NCI-H526 (cell line): ENCODE results near the gene MLEC.
A peak's percentile ranks its signal among the peaks of the same experiment; 100 is the strongest.
"Not testable (repeated sequence)": the region's sequence is repeated elsewhere in the genome, so short reads cannot be mapped to it uniquely, and the experiment has no call there.

ENCODE experiments used
- DNase-seq, 2 experiments: peaks; one replicate each; lab custom pipeline; 2025; lab: John Stamatoyannopoulos, UW

The MLEC gene

DNA sequence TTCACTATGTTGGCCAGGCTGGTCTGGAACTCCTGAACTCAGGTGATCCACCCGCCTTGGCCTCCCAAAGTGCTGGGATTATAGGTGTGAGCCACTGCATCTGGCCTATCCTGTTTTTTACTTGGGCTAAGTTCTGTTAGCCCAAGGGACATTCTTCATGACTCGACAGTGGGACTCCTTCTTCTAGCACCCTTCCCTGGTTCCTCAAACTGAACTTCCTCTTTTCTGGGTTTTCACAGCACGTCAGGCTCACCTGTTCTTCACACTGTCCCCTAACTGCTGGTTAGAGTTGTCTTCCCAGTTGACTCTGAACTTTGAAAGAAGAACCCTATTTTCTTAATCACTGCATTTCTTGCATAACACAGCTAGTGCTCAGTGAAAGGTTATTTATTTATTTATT, 24.1 kb upstream of the MLEC start:
- no peak for DNase-seq

DNA sequence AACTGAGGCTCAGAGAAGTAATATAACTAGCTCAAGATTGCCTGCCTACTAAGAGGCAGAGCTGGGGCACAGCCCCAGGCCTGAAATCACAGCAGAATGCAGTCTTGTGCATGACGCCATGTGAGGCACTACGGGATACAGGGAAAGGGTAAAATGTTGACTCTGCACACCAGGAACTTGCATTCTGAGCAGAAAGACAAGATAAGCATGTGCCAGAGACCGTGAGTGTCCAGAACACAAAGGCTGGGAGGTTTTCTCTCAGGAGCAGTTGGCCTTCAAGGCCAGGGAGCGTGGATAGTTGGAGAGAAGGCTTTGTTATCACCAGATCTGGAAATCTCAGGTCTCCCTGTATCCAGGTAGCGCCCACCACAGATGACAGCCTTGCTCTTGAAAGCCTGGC, 23.2 kb upstream of the MLEC start:
- no peak for DNase-seq

DNA sequence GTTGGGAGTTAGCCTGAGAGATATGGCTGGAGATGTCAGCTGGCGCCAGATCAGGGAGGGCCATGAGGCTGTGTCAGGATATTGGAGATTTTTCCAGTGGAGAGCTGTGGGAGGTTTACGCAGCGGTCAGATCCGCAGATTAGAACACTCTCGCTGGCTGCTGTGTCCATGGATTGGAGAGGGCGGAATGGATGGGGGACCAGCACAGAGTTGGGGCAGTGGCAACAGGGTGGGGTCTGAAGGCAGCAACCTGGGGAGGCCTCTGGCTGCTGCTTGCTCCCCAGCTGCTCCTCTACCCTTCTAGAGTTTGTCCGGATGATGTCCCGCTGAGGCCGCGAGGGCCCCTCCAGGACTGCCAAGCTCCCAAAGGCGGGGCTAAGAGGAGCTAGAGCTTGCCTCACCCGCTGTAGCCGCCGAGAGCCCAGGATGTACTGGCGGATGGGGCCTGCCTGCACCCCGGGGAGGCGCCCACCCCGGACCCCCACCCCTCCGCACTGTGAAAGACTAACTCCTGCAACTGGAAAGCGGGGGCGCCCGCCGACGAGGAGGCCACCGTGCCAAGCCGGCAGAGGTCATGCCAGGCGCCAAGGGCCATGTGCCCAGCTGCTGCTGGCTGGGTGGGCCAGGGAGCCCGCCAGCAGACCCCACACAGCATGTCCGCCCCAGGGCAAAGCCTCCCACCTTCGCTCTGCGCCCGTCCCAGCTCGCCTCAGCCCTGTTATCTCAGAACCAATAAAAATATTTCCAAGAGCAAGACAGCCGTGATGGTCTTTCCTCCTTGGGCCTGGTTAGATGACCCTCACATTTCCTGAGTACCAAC, 20.2 kb upstream of the MLEC start:
- DNase-seq: no peak

DNA sequence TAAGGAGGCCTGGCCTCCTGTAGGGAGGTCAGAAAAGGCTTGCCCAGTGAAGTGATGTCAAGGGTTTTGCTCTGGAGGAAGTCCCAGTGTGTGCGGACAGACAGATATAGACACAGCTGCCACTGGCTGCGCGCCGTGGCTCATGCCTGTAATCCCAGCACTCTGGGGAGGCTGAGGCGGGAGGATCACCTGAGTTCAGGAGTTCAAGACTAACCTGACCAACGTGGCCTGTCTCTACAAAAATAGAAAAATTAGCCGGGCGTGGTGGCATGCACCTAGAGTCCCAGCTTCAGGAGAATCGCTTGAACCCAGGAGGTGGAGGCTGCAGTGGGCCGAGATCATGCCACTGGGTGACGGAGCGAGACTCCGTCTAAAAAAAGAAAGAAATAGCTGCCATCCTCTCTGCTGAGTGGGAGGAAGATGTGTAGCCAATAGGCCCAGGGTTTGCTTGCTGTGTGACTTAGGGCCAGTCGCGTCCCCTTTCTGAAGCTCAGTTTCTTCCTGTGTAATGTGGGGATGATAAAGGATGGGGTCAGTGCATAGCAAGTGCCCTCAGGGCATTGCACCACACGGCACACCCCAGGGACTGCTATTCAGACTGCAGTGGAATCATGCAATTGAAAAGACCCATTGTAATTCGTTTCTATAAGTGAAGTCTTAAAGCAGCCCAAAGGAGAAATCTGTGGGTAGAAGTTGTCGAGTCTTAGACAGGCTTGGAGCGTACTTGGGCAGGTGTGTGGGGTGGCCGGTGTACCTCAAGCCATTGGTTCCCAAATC, 18.7 kb upstream of the MLEC start:
- DNase-seq: no peak

DNA sequence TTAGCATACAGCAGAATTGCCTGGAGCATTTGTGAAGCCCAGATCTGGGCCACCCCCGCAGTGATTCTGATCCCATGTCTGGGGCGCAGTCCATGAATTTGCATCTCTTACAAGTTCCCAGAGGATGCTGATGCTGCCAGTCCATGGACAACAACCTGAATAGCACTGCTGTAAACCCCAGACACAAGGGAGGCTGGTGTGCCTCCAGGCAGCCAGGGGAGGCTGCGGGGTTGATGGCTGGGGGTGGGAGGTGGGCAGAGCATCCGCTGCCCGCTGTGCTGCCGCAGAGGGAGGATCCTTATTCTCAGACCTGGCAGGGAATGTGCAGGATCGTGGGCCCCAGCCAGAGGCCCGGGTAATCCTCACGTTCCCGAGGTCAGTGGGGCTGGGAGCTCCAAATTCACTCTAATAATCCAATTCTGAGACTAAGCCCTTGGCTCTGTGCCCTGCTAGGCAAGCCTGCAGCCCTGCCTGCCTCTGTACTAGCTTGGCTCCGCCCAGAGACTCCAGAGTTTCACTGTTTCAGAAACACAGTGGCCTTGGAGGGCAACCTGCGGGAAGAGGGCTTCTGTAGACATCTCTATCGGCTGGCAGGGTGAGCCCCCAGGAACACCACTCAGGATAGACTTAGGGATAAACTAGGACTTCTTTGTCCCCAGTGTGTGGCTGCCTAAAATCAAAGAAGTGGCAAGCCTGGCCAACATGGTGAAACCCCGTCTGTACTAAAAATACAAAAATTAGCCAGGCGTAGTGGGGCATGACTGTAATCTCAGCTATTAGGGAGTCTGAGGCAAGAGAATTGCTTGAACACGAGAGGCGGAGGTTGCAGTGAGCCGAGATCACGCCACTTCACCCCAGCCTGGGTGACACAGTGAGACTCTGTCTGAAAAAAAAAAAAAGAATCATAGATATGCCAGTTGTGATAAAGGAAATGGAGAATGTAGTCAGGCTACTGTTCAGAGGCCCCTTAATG, 17.8 kb upstream of the MLEC start:
- DNase-seq: peak in 1 of 2 experiments; percentile 8

DNA sequence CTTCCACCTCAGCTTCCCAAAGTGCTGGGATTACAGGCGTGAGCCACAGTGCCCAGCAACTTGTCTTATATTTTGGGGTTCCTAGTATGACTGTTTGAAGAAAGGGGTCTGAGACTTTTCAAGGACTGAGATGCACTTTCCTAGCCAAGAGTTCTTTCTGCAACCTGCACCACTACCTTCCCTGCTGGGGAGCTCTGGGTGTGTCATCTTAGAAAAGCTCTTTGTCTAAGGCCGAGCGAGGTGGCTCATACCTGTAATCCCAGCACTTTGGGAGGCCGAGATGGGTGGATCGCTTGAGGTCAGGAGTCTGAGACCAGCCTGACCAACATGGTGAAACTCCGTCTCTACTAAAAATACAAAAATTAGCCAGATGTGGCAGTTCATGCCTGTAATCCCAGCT, 16.7 kb upstream of the MLEC start:
- not testable (repeated sequence) for DNase-seq

DNA sequence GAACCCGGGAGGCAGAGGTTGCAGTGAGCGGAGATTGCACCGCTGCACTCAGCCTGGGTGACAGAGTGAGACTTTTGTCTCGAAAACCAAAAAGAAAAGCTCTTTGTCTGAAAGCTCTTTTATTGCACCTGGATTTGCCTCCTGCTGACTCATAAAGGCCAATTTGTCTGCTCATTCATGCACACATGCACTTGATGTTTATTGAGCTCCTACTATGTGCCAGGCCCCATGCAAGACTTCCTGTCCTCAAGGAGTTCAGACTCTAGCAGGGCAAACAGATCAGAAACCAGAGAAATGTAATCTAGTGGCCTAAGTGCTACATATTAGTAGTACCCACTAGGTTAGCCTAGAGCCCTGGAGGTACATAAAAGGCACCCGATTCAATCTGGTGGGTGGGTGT, 16.3 kb upstream of the MLEC start:
- DNase-seq: no peak

DNA sequence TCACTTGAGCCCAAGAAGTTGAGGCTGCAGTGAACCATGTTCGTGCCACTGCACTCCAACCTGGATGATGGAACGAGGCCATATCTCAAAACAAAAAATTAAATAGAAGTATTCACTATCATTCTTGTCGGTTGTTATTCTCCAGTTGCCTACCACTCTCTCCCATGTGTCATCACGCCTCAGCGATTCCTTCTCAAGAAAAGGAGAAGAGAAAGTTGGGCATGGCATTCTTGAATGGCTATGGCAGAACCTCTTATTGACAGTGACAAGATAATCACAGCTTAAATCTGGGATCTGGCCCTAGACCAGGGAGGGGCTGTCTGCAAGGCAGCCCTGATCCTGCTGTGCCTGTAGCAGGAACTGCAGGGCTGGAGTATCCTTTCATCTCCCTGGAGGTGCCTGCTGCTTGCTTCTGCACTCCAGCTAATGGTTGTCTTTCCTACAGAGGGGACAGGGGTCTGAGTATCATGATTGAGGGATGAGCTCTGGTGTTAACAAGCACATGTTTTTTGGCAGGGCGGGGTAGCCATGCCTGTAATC, 12.8 kb upstream of the MLEC start:
- DNase-seq: no peak

DNA sequence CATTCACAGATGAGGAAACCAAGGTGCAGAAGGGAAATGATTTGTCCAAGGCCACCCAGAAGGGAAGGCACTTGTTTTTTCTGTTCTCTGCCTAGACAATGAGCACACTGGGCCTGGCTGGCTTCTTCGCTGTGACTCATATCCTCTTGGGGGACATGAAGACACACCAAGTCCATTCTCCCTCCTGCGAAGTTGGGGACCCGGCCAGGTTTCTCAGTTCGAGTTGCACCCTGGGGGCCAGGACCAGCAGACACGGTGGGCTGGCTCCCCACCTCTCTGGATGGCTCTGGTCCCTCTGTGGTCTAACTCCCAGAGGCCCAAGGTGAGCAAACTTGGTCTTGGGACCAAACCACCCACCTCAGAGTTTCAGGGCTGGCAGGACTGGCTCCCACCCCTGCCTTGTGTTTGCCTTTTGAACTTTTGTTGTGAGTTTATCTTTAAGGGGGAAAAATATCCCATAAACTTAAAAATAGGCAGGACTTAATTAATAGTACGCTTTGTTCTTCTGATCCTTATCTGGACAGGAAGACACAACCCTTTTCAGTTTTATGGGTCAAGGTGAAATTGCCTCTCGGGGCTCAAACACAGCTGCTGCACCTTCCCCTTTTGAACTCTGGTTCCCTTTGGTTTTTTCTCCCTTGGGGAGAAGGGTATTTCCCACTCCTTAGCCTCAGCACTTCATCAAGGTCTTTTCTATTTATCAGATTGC, 9.0 kb upstream of the MLEC start:
- no peak for DNase-seq

DNA sequence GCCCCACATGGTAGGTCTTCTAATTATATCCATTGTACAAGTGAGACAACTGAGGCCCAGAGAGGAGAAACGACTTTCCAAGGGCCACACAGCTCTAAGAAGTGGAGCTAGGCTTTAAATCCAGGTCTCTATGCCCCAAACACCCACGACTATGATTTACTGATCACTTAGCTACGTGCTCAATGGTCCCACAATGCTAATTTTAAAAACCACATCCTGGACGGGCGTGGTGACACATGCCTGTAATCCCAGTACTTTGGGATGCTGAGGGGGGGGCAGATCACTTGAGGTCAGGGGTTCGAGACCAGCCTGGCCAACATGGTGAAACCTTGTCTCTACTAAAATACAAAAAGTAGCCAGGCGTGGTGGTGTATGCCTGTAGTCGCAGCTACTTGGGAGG, 8.4 kb upstream of the MLEC start:
- no peak for DNase-seq

DNA sequence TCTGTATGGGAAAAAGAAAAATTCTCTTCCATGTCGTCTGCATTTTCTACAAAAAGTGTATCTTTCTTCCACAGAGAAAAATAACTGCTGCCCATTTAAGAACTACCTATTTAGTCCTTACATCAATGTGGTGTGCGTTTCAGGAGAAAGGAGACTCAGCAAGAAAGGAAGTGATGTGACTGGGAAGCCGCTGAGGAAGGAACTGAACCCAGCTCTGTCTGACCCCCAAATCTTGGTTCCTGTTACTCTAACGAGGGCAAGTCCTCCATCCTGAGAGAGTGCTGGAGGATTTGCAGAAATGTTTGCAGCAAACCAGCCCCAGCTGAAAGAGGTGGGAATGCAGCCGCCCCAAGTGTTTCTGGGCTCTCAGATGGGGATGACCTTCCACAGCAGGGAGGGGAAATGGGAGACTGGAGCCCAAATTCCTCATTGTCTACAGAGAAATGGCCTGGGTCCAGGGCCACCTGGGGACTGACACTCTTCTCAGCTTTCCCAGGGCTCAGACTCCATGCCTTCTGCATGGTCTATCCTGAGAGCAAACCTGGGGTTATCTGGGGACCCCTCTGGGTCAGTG, 6.7 kb upstream of the MLEC start:
- no peak for DNase-seq

DNA sequence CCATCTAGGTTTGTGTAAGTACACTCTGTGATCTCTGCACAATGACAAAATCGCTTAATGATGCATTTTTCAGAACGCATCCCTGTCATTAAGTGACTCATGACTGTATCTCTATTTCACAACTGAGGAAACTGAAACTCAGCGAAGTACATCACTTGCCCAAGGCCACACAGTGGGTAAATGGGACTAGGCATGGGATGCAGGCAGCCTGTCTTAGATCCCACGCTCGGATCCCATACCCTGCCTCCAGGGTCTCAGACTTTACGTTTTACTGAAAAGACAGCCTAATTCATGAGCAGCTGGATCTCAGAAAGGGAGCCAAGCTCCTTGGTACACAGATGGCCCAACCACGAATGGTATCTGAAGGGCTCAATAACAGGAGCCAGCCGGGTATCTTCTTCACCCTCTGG, 2.4 kb upstream of the MLEC start:
- no peak for DNase-seq

DNA sequence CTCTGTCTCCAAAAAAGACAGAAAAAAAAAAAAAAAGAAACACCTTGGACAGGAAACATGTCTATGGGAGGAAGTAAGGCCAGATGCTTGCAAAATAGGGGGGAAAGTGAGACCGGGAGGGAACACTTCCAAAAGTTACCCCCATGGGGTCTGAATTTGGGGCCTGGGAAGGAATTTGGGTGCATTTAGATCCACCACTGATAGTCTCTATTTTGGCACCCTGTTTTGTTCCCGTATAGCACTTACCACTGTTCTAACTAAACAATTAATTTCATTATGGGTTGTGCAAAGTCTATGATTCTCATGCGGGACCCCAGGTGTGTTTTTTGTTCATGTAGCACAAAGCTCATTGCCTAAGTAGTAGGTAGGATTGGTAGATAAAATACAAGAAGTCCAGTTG, 1.4 kb upstream of the MLEC start:
- DNase-seq: no peak

DNA sequence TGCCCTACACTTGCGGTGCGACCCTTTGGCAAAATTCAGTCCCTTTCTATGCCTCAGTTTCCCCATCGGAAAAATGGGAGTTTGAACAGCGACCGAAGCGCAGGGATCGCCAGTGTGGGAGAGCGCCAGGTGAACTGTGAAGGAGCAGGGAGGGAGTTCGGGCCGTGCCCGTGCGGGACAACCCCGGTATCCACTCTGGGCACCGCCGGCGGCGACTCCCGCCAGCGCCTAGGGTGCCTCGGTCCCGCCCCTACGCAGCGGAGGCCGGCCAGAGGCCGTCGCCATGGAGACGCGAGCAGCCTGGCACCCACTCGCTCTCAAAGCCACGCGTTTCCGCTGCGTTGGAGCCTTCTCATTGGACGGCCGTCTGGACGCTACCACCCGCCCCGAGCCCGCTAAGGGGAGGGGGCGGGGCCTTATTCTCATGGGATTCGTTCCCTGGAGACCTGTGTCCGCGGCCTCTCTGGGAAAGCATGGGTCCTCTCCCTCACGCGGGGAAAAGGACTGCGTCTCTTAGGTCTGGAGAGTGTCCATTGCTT, 729 bp upstream of the MLEC start:
- peak; percentile 98 to 99 for DNase-seq

DNA sequence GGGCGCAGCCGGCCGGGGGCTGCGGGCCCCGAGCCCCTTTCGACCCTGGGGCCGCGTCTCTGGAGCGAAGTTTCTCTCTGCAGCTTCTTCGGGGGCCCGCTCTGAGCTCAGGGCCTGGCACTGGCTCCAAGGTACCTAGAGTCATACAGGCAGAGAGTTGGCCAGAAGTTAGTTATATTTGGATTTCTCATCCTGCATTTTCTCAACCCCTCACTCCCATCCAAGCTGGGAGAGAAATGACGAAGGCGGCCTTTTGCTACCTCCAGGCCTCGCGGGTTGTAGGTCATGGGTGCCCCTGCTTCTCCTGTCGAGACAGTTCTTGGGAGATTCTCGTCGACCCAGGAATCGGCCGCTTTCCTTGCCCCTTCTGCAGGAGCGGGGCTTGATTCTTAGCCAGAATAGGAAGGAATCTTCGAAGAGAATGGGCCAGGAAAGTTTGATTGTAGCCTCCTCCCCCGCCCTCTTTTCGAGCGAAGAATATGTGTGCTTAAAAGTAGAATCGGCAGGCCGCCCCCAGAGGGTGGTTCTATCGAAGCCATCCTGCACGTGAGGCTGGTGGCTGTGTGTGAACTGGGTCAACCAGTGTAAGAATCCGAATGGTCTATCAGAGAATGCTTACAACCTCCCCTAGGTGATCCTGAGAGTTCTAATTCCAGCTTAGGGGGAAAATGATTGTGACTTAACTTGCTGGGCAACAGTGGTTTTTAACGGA, 785 bp downstream of the MLEC start:
- DNase-seq: peak in 1 of 2 experiments; percentile 33

DNA sequence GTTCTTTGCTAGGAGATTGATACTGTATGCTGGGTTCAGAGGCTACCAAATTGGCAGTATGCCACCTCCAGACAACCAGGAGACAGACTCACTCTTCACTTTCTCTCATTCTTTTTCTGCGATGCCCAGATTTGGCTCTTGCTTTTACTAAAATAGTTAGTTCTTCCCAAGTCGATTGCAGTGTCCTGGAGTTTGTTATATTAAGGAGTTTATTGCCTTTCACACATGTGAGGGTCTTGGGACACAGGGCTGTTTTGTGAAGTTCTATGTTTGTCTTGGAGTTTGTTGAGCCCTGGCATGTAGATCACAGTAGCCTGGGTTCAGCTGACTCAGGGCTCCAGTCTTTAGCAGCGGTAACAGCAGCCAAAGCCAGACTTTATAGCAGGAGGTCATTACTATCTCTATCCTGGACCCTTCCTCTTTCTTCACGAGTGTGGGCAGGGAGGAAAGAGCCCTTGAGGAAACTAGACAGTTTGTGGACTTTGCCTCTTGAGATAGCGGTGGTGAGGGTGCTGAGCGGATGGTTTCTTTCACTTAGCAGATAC, 1.6 kb downstream of the MLEC start:
- no peak for DNase-seq

DNA sequence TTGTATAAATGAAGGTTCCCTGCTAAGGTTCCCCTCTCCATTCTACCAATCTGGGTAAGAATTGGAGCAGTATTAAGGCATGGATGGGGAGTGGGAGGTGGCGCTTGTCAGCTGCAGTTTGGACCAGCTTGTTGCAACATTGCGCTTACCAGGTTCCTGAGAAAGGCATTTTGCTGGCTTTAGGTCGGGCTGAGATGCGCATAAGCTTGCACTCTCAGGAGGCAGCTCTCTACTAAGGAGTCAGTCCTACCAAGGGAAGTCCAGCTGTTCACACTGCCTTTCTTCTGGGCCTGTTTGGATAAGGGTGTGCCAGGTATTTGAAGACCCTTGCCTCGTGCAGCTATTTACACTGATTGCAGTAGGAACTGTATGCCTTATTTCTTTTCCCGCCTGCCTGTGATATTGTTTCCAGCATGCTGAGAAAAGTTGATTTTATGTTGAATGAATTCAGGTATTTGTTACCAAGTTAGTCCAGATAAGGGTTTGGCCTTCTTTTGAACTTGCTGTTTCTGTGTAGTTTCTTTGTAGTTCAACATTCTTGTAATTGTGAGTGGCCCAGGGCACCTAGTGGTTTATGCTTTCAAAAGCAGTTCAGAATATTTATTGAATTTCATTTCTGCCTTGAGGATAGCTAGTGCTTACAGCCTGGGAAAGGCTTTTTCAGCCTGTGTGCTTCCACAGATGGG, 2.6 kb downstream of the MLEC start:
- no peak for DNase-seq

DNA sequence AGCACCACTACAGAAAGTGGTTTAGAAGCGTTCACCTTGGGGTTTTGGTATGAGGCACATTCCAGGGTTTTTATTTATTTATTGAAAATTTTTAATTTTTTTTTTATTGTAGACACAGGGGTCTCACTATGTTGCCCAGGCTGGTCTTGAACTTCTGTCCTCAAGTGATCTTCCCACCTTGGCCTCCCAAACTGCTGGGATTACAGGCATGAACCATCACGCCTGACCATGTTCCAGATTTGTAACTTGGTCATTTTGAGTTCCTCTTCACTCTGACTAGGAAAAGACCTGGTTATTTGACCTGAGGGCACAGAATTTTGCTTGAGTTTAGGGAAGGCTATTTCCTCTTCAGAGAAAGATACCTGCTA, 3.1 kb downstream of the MLEC start:
- no peak for DNase-seq

DNA sequence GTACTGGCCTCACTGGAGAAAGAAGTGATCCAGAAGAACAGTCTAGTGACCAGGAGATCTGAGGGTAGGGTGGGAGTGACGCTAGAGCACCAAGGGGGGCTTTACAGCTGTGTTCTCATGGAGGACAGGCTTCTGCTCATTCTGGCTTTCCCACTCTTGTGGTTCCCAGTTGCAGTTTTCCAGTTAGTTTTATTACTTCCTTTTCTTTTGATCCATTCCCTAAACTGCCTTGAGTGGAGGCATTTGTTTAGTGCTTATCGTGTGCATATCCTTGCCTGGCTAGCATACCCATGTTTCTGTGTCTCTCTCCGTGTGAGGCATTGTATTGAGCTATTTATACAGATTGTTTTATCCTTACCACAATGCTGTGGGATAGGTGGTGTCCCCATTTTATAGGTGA, 4.0 kb downstream of the MLEC start:
- DNase-seq: no peak
